ENCODE results near the gene CFAP65.
A peak's percentile ranks its signal among the peaks of the same experiment; 100 is the strongest.

- no peak for TF ChIP-seq NCOA5 (CRISPR knock-in tag; IDR thresholded peaks at IDR 0.05)
- TF ChIP-seq, protein P1, sequence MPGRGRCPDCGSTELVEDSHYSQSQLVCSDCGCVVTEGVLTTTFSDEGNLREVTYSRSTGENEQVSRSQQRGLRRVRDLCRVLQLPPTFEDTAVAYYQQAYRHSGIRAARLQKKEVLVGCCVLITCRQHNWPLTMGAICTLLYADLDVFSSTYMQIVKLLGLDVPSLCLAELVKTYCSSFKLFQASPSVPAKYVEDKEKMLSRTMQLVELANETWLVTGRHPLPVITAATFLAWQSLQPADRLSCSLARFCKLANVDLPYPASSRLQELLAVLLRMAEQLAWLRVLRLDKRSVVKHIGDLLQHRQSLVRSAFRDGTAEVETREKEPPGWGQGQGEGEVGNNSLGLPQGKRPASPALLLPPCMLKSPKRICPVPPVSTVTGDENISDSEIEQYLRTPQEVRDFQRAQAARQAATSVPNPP (CRISPR knock-in tag; IDR thresholded peaks at IDR 0.05) = peak; percentile 80; the same call in 1 of the 2 replicates
- TF ChIP-seq, protein P2, sequence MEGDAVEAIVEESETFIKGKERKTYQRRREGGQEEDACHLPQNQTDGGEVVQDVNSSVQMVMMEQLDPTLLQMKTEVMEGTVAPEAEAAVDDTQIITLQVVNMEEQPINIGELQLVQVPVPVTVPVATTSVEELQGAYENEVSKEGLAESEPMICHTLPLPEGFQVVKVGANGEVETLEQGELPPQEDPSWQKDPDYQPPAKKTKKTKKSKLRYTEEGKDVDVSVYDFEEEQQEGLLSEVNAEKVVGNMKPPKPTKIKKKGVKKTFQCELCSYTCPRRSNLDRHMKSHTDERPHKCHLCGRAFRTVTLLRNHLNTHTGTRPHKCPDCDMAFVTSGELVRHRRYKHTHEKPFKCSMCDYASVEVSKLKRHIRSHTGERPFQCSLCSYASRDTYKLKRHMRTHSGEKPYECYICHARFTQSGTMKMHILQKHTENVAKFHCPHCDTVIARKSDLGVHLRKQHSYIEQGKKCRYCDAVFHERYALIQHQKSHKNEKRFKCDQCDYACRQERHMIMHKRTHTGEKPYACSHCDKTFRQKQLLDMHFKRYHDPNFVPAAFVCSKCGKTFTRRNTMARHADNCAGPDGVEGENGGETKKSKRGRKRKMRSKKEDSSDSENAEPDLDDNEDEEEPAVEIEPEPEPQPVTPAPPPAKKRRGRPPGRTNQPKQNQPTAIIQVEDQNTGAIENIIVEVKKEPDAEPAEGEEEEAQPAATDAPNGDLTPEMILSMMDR (CRISPR knock-in tag; IDR thresholded peaks at IDR 0.05) = no peak; the same call in 1 of the 2 replicates
- TF ChIP-seq, protein P3, sequence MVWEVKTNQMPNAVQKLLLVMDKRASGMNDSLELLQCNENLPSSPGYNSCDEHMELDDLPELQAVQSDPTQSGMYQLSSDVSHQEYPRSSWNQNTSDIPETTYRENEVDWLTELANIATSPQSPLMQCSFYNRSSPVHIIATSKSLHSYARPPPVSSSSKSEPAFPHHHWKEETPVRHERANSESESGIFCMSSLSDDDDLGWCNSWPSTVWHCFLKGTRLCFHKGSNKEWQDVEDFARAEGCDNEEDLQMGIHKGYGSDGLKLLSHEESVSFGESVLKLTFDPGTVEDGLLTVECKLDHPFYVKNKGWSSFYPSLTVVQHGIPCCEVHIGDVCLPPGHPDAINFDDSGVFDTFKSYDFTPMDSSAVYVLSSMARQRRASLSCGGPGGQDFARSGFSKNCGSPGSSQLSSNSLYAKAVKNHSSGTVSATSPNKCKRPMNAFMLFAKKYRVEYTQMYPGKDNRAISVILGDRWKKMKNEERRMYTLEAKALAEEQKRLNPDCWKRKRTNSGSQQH (CRISPR knock-in tag; IDR thresholded peaks at IDR 0.05; ENCODE audit: low read depth) = peak; percentile 3; the same call in 1 of the 2 replicates
- no peak for TF ChIP-seq ZNF253 (CRISPR knock-in tag; IDR thresholded peaks at IDR 0.05; ENCODE audit: borderline replicate concordance)
- TF ChIP-seq NFE2L2 (IDR thresholded peaks at IDR 0.05; ENCODE audit: low read length) = no peak
- no peak for TF ChIP-seq ZNF121 (CRISPR knock-in tag; IDR thresholded peaks at IDR 0.05)
- TF ChIP-seq USF2 (IDR thresholded peaks at IDR 0.05; ENCODE audit: low read depth, low read length) = no peak
- no peak for TF ChIP-seq USF2 (CRISPR knock-in tag; IDR thresholded peaks at IDR 0.05; ENCODE audit: borderline replicate concordance)
- TF ChIP-seq POLR2A (IDR thresholded peaks at IDR 0.05; ENCODE audit: insufficient read depth in 1 of 2, low read depth in 2 of 2, low read length in 2 of 2) = no peak
- TF ChIP-seq, protein P4, sequence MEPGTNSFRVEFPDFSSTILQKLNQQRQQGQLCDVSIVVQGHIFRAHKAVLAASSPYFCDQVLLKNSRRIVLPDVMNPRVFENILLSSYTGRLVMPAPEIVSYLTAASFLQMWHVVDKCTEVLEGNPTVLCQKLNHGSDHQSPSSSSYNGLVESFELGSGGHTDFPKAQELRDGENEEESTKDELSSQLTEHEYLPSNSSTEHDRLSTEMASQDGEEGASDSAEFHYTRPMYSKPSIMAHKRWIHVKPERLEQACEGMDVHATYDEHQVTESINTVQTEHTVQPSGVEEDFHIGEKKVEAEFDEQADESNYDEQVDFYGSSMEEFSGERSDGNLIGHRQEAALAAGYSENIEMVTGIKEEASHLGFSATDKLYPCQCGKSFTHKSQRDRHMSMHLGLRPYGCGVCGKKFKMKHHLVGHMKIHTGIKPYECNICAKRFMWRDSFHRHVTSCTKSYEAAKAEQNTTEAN (CRISPR knock-in tag; conservative IDR thresholded peaks at IDR 0.05) = no peak
- TF ChIP-seq CBFB (CRISPR knock-in tag; IDR thresholded peaks at IDR 0.05) = peak; percentile 95
- TF ChIP-seq ZNF607 (CRISPR knock-in tag; IDR thresholded peaks at IDR 0.05; ENCODE audit: borderline replicate concordance) = no peak
- TF ChIP-seq CEBPZ (IDR thresholded peaks at IDR 0.05; ENCODE audit: low read length) = no peak
- no peak for TF ChIP-seq BHLHE40 (IDR thresholded peaks at IDR 0.05; ENCODE audit: low read length)
Measured at GRCh38 chr2:219071131-219071816, 30.0 kb upstream of the CFAP65 start.

All from HepG2 (cell line).